ENCODE results near the gene GMEB2. TPM values are rescaled to one million over a fixed set of nuclear protein-coding genes. Genes with fewer than 3 reads are reported as not detected.

The GMEB2 gene
- polyA plus RNA-seq, 1 of the 3 experiments (the other 2 are of a cell fraction) = 6.5 TPM

DNA sequence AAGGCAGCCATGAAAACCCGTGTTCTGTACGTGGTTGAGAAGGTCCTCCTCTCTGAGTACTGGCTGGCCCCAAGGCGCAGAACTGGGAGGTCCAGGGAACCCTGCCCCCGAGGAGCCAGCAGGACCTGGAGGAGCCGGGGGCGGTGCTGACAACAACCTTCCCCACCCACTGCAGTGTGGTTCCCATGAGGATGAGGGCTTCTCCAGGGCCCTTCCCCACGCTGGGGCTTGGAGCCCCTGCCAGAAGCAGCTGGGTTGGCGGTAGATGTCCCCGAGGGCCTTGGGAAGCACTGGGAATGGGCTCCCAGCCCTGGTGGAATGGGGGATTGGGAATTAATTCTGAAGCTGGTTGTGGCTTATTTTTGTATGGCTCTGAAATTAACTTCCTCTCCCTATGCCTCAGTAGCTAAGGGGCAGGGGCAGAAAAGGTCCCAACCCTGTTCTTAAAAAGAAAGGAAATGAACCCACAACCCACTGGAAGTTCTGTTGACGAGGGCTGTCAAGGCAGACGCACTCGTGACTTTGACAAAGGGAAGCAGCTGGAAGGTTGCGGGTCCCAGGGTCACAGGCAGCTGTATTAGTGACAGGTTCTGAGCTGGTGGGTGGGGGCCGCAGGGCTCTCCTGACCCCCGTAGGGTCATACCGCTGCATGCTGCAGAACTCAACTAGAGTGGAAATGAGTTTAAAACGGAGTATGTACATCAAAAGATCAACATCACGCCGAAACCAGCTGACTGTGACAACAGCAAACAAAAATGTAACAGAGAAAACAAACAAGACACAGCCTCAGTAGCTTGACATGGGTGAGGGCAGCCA is 38.9 kb downstream of the GMEB2 start (continued):
- TF ChIP-seq, protein P1, sequence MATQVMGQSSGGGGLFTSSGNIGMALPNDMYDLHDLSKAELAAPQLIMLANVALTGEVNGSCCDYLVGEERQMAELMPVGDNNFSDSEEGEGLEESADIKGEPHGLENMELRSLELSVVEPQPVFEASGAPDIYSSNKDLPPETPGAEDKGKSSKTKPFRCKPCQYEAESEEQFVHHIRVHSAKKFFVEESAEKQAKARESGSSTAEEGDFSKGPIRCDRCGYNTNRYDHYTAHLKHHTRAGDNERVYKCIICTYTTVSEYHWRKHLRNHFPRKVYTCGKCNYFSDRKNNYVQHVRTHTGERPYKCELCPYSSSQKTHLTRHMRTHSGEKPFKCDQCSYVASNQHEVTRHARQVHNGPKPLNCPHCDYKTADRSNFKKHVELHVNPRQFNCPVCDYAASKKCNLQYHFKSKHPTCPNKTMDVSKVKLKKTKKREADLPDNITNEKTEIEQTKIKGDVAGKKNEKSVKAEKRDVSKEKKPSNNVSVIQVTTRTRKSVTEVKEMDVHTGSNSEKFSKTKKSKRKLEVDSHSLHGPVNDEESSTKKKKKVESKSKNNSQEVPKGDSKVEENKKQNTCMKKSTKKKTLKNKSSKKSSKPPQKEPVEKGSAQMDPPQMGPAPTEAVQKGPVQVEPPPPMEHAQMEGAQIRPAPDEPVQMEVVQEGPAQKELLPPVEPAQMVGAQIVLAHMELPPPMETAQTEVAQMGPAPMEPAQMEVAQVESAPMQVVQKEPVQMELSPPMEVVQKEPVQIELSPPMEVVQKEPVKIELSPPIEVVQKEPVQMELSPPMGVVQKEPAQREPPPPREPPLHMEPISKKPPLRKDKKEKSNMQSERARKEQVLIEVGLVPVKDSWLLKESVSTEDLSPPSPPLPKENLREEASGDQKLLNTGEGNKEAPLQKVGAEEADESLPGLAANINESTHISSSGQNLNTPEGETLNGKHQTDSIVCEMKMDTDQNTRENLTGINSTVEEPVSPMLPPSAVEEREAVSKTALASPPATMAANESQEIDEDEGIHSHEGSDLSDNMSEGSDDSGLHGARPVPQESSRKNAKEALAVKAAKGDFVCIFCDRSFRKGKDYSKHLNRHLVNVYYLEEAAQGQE (IDR thresholded peaks at IDR 0.05; ENCODE audit: low read depth, low read length) = no peak
- no peak for TF ChIP-seq JUND (IDR thresholded peaks at IDR 0.05)
- TF ChIP-seq SMC3 (IDR thresholded peaks at IDR 0.05; ENCODE audit: low read depth, low read length) = no peak
- TF ChIP-seq MXI1 (IDR thresholded peaks at IDR 0.05; ENCODE audit: low read depth, low read length) = no peak
- TF ChIP-seq, protein P2, sequence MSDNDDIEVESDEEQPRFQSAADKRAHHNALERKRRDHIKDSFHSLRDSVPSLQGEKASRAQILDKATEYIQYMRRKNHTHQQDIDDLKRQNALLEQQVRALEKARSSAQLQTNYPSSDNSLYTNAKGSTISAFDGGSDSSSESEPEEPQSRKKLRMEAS (IDR thresholded peaks at IDR 0.05; ENCODE audit: low read depth) = no peak
- TF ChIP-seq RXRA (IDR thresholded peaks at IDR 0.05; ENCODE audit: borderline replicate concordance, low read depth) = no peak
- TF ChIP-seq POLR2AphosphoS5 (IDR thresholded peaks at IDR 0.05; ENCODE audit: low read depth, low read length) = no peak
- no peak for TF ChIP-seq TEAD4 (IDR thresholded peaks at IDR 0.05; ENCODE audit: borderline replicate concordance, insufficient read depth)
- no peak for TF ChIP-seq RFX5 (IDR thresholded peaks at IDR 0.05; ENCODE audit: low read length)

DNA sequence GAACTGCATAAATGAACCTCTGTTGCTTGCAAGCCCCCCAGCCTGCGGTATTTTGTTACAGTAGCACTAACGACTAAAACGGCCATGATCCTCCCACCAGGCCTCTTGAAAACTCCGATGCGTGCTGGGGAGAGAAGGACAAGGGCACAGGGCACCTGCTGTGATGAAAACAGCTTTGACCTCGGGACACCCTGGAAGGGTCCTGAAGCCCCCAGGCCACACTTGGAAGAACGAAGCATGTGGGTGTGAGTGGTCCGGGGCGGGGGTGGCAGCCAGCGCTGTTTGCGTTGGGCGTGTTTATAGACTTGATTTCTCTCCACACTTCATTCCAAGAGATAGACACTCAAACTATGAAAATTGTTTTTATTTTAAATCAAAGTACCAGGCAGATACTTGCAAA is 39.6 kb downstream of the GMEB2 start:
- H3K4me3 ChIP-seq (ENCODE audit: low read depth in 2 of 2, low read length in 1 of 2) = no peak overlapping the region
- H4K20me1 ChIP-seq (ENCODE audit: insufficient read depth) = no peaks in the 10 kb centered on the region
- TF ChIP-seq ELF1 (IDR thresholded peaks at IDR 0.05) = no peak
- TF ChIP-seq RAD21 (IDR thresholded peaks at IDR 0.05; ENCODE audit: low read length) = no peak
- TF ChIP-seq SMC3 (IDR thresholded peaks at IDR 0.05; ENCODE audit: low read depth, low read length) = no peak
- TF ChIP-seq, protein P3, sequence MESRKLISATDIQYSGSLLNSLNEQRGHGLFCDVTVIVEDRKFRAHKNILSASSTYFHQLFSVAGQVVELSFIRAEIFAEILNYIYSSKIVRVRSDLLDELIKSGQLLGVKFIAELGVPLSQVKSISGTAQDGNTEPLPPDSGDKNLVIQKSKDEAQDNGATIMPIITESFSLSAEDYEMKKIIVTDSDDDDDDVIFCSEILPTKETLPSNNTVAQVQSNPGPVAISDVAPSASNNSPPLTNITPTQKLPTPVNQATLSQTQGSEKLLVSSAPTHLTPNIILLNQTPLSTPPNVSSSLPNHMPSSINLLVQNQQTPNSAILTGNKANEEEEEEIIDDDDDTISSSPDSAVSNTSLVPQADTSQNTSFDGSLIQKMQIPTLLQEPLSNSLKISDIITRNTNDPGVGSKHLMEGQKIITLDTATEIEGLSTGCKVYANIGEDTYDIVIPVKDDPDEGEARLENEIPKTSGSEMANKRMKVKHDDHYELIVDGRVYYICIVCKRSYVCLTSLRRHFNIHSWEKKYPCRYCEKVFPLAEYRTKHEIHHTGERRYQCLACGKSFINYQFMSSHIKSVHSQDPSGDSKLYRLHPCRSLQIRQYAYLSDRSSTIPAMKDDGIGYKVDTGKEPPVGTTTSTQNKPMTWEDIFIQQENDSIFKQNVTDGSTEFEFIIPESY (IDR thresholded peaks at IDR 0.05; ENCODE audit: borderline replicate concordance, low read depth) = no peak
- TF ChIP-seq TCF12 (IDR thresholded peaks at IDR 0.05) = no peak
- no peak for TF ChIP-seq RFX5 (IDR thresholded peaks at IDR 0.05; ENCODE audit: low read length)
- no peaks in the 10 kb centered on the region for H3K4me1 ChIP-seq (ENCODE audit: control insufficient read depth in 1 of 2, insufficient read depth in 2 of 2, low read depth in 1 of 2, low read length in 1 of 2)
- H3K4me2 ChIP-seq = no peak overlapping the region
- no peaks in the 10 kb centered on the region for H3K9me3 ChIP-seq
- no peak overlapping the region for H3K27ac ChIP-seq (ENCODE audit: low read depth in 2 of 2, low read length in 1 of 2)
- no peaks in the 10 kb centered on the region for H3K27me3 ChIP-seq (ENCODE audit: insufficient read depth)
- DNase-seq = no peak
- H3K9me2 ChIP-seq = no peaks in the 10 kb centered on the region
- no peaks in the 10 kb centered on the region for H3K79me2 ChIP-seq (ENCODE audit: insufficient read depth)
- no peak overlapping the region for H2AFZ ChIP-seq (ENCODE audit: low read depth)
- CTCF ChIA-PET = interaction anchor here (1.1 kb wide), 1 partner anchor 49 kb away, joined by 4 read pairs; no protein-coding TSS in a partner anchor
- POLR2A ChIA-PET = no interaction called here
- 92% methylated on average over 12 of the region's 12 CpGs for WGBS (ENCODE audit: low lambda C conversion rate)
- peaks cover 5% of the 10 kb centered on the region for H3F3A ChIP-seq (replicated peaks; ENCODE audit: insufficient read depth)
- H3K36me3 ChIP-seq (replicated peaks in 1 of 2; ENCODE audit: control insufficient read depth in 1 of 2, insufficient read depth in 2 of 2, low read length in 1 of 2) = peaks cover 0 to 15% of the 10 kb centered on the region in 2 experiments
- no peak overlapping the region for H3K9ac ChIP-seq
